Suprapubic skin (tissue), 4 donors: ENCODE measurements around the gene SPOCK3.

Experiments used
- POLR2A ChIP-seq, 2 donors: fragments of 450-650 bp; IDR thresholded peaks; one replicate each; pipeline ENCODE4 v1.6.1; 2017; ENCODE audit warnings: antibody characterized with exemption in 2 of 2, mild to moderate bottlenecking in 2 of 2, moderate library complexity in 2 of 2
- POLR2AphosphoS5 ChIP-seq, 3 donors: sonication (generic); formaldehyde crosslinking; IDR thresholded peaks; one replicate each; pipeline ENCODE4 v1.6.1; 2017; ENCODE audit warnings: antibody characterized with exemption in 3 of 3
- TF ChIP-seq, protein P1 (sequence below), 2 donors: fragments of 200-600 bp in 1 of 2; fragments of 450-650 bp in 1 of 2; sonication (generic) in 1 of 2; IDR thresholded peaks; one replicate each; pipeline ENCODE4 v1.5.1; 2016 to 2019; ENCODE audit warnings: antibody characterized with exemption in 2 of 2, mild to moderate bottlenecking in 1 of 2, moderate library complexity in 1 of 2

DNA sequence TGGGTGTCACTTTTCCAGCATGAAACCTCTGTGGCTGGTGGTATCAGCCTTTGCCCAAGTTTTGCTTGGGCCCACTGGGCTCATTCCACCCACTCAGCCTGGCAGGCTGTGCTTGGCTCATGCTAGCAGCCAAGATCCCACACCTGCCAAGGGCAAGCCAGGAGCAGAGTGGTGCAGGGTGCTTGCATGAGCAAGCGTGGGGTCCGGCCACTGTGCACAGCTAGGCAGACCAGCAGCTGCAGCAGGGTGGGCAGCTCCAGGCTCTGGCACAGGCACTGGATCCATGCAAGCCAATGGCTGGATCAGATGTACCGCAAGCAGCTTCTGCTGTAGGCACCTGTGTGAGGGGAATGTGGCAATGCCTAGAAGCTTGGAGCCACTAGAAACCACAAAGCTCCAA is 253.9 kb downstream of the SPOCK3 start:
- TF ChIP-seq, protein P1, sequence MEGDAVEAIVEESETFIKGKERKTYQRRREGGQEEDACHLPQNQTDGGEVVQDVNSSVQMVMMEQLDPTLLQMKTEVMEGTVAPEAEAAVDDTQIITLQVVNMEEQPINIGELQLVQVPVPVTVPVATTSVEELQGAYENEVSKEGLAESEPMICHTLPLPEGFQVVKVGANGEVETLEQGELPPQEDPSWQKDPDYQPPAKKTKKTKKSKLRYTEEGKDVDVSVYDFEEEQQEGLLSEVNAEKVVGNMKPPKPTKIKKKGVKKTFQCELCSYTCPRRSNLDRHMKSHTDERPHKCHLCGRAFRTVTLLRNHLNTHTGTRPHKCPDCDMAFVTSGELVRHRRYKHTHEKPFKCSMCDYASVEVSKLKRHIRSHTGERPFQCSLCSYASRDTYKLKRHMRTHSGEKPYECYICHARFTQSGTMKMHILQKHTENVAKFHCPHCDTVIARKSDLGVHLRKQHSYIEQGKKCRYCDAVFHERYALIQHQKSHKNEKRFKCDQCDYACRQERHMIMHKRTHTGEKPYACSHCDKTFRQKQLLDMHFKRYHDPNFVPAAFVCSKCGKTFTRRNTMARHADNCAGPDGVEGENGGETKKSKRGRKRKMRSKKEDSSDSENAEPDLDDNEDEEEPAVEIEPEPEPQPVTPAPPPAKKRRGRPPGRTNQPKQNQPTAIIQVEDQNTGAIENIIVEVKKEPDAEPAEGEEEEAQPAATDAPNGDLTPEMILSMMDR (IDR thresholded peaks at IDR 0.05), result no peak
- TF ChIP-seq POLR2AphosphoS5 (IDR thresholded peaks at IDR 0.05) (no peak), POLR2A (IDR thresholded peaks at IDR 0.05) (no peak)
